ENCODE data around the gene NHLRC3.

DNA sequence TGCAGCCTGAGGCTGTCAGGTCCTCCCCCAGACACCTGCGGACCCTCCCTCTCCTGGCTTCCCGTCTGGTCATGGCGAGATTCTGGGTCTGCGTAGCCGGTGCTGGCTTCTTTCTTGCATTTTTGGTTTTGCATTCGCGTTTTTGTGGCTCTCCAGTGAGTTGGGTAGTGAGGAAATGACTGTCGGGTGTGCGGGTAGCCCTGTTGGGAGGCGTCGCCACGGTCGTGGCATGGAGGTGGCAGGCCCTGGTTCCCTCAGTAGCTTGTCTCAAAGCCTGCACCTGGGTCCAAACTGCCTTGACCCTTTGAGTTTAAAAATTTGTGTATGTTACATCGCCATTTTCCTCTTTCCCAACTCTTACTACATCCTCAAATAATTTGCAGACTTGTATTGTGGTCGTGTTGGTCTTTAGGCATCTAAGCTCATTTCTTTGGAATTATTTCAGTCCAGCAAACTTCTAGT lies 344 bp downstream of the NHLRC3 start:
- TF ChIP-seq, protein P1, sequence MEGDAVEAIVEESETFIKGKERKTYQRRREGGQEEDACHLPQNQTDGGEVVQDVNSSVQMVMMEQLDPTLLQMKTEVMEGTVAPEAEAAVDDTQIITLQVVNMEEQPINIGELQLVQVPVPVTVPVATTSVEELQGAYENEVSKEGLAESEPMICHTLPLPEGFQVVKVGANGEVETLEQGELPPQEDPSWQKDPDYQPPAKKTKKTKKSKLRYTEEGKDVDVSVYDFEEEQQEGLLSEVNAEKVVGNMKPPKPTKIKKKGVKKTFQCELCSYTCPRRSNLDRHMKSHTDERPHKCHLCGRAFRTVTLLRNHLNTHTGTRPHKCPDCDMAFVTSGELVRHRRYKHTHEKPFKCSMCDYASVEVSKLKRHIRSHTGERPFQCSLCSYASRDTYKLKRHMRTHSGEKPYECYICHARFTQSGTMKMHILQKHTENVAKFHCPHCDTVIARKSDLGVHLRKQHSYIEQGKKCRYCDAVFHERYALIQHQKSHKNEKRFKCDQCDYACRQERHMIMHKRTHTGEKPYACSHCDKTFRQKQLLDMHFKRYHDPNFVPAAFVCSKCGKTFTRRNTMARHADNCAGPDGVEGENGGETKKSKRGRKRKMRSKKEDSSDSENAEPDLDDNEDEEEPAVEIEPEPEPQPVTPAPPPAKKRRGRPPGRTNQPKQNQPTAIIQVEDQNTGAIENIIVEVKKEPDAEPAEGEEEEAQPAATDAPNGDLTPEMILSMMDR (IDR thresholded peaks at IDR 0.05) = no peak
- no peak for TF ChIP-seq POLR2A (IDR thresholded peaks at IDR 0.05)

Data from thyroid gland (tissue), 4 donors.